Activated CD4-positive, alpha-beta T cell treated with anti-CD3 and anti-CD28 coated beads for 4 hours (primary cell): ENCODE data around the gene INTS4.
A peak's percentile ranks its signal among the peaks of the same experiment; 100 is the strongest.
"Not testable (repeated sequence)": the region's sequence is repeated elsewhere in the genome, so short reads cannot be mapped to it uniquely, and the experiment has no call there.

Experiments used
- DNase-seq, 2 donors: peaks; one replicate each; pipeline ENCODE4 v3.0.0-alpha.2; 2020

The INTS4 gene

GRCh38 chr11:77994434-77995362, at the start of gene INTS4:
Gene INTS4, minus strand, starts transcription at chr11:77994668. Its CDS starts 25 bp downstream, at chr11:77994643.
- peak; percentile 95 to 97 for DNase-seq

- DNase-seq, result no peak
These were observed 47.5 kb upstream of the INTS4 start for GRCh38 chr11:78041843-78042440.

GRCh38 chr11:78041380-78041719, 46.9 kb upstream of the INTS4 start:
- not testable (repeated sequence) for DNase-seq

- no peak for DNase-seq
These were observed 46.4 kb upstream of the INTS4 start for GRCh38 chr11:78040691-78041379.

- DNase-seq, result no peak
These were observed 45.6 kb upstream of the INTS4 start for GRCh38 chr11:78039919-78040671.

- no peak for DNase-seq
These were observed 45.0 kb upstream of the INTS4 start for GRCh38 chr11:78039391-78039918.

- no peak for DNase-seq
These were observed 44.3 kb upstream of the INTS4 start for GRCh38 chr11:78038697-78039313.

- no peak for DNase-seq
These were observed 43.6 kb upstream of the INTS4 start for GRCh38 chr11:78037825-78038620.

- no peak for DNase-seq
These were observed 42.6 kb upstream of the INTS4 start for GRCh38 chr11:78037056-78037455.

- DNase-seq, result no peak
These were observed 41.8 kb upstream of the INTS4 start for GRCh38 chr11:78036313-78036712.

GRCh38 chr11:78034623-78035022, 40.2 kb upstream of the INTS4 start:
- DNase-seq, result no peak

GRCh38 chr11:78033040-78033439, 38.6 kb upstream of the INTS4 start:
- no peak for DNase-seq

- no peak for DNase-seq
These were observed 37.6 kb upstream of the INTS4 start for GRCh38 chr11:78032090-78032489.

- no peak for DNase-seq
These were observed 37.2 kb upstream of the INTS4 start for GRCh38 chr11:78031629-78032028.

- no peak for DNase-seq
These were observed 36.2 kb upstream of the INTS4 start for GRCh38 chr11:78030429-78031325.

- not testable (repeated sequence) for DNase-seq
These were observed 34.0 kb upstream of the INTS4 start for GRCh38 chr11:78028423-78028822.

- no peak for DNase-seq
These were observed 33.3 kb upstream of the INTS4 start for GRCh38 chr11:78027759-78028158.

- DNase-seq, result no peak
These were observed 30.9 kb upstream of the INTS4 start for GRCh38 chr11:78025378-78025777.

GRCh38 chr11:78023426-78023825, 29.0 kb upstream of the INTS4 start:
- DNase-seq, result no peak
